OCI-LY7 (cell line): ENCODE data around the gene PPP1R3G. TPM values are rescaled to one million over a fixed set of nuclear protein-coding genes. Genes with fewer than 3 reads are reported as not detected.

Experiments
- BruUV-seq: library from RNA; stranded (reverse); fragments of 400-500 nt; replicated peaks from 2 replicates; lab custom pipeline; 2021; lab: Mats Ljungman, UMichigan
- CTCF ChIA-PET: fragments of 300-600 bp; sonication (Branson Sonifier 250); formaldehyde crosslinking; loops from one replicate; lab custom pipeline; 2022; ENCODE audit warnings: antibody characterized with exemption; ENCODE audit not compliant: unreplicated experiment; lab: Charles Lee
- POLR2A ChIA-PET: fragments of 300-600 bp; sonication (Branson Sonifier 250); formaldehyde crosslinking; loops from one replicate; lab custom pipeline; 2022; ENCODE audit warnings: antibody characterized with exemption; lab: Charles Lee
- DNase-seq: peaks from one replicate; pipeline ENCODE4 v3.0.0-alpha.2; 2015; ENCODE audit warnings: low spot score
- H2AFZ ChIP-seq: fragments of 200-600 bp; sonication (generic), shearing (Covaris generic); 2 replicates; pipeline ENCODE4 v1.6.1; 2014; ENCODE audit warnings: mild to moderate bottlenecking, antibody characterized with exemption, low read length, moderate library complexity
- H3K27ac ChIP-seq: fragments of 200-600 bp; sonication (generic); 2 replicates; pipeline ENCODE4 v1.5.1; 2014; ENCODE audit warnings: mixed run types, low read depth, mild to moderate bottlenecking, moderate library complexity, low read length, inconsistent platforms; ENCODE audit not compliant: poor library complexity, severe bottlenecking
- H3K36me3 ChIP-seq: fragments of 200-600 bp; sonication (generic); 2 replicates; pipeline ENCODE4 v1.6.1; 2014; ENCODE audit warnings: mild to moderate bottlenecking, antibody characterized with exemption, low read length, moderate library complexity, mixed read lengths; ENCODE audit not compliant: insufficient read depth
- H3K4me1 ChIP-seq: fragments of 200-600 bp; sonication (generic); 2 replicates; pipeline ENCODE4 v1.5.1; 2014; ENCODE audit warnings: mild to moderate bottlenecking, low read length; ENCODE audit not compliant: insufficient read depth, poor library complexity, severe bottlenecking
- H3K4me2 ChIP-seq: fragments of 200-600 bp; sonication (generic); 2 replicates; pipeline ENCODE4 v1.6.1; 2014; ENCODE audit warnings: mild to moderate bottlenecking, low read length
- H3K4me3 ChIP-seq: fragments of 200-600 bp; sonication (generic); 2 replicates; pipeline ENCODE4 v1.5.1; 2014; ENCODE audit warnings: mild to moderate bottlenecking, low read depth, low read length; ENCODE audit not compliant: poor library complexity, severe bottlenecking
- H3K79me2 ChIP-seq: fragments of 200-600 bp; sonication (generic); 2 replicates; pipeline ENCODE4 v1.6.1; 2016; ENCODE audit warnings: low read depth, mild to moderate bottlenecking, low read length, moderate library complexity, mixed read lengths; ENCODE audit not compliant: insufficient read depth
- H3K9me2 ChIP-seq: fragments of 200-600 bp; sonication (generic); 2 replicates; pipeline ENCODE4 v1.6.1; 2016; ENCODE audit warnings: mild to moderate bottlenecking, low read length, mixed read lengths; ENCODE audit not compliant: insufficient read depth
- H3K9me3 ChIP-seq: fragments of 200-600 bp; sonication (generic); 2 replicates; pipeline ENCODE4 v1.6.1; 2014; ENCODE audit warnings: mild to moderate bottlenecking, mixed run types, low read length, mixed read lengths
- H4K20me1 ChIP-seq: fragments of 200-600 bp; sonication (generic); 2 replicates; pipeline ENCODE4 v1.6.1; 2014; ENCODE audit warnings: mild to moderate bottlenecking, antibody characterized with exemption, low read length, moderate library complexity, mixed read lengths; ENCODE audit not compliant: insufficient read depth
- CTCF ChIP-seq: fragments of 200-600 bp; sonication (generic); conservative IDR thresholded peaks from 2 replicates; pipeline ENCODE4 v1.5.1; 2014; ENCODE audit warnings: mild to moderate bottlenecking, antibody characterized with exemption, low read length, moderate library complexity, mixed read lengths
- EZH2phosphoT487 ChIP-seq: fragments of 200-600 bp; sonication (generic); IDR thresholded peaks from 2 replicates; pipeline ENCODE4 v1.6.1; 2018; ENCODE audit warnings: low read depth, borderline replicate concordance, mild to moderate bottlenecking, mixed run types, antibody characterized with exemption, low read length, moderate library complexity, mixed read lengths
- intact Hi-C: fragments of 100-400 bp; cut with micrococcal nuclease; formaldehyde crosslinking; loops from one replicate; pipeline ENCODE4 v1.10.0; 2022; ENCODE audit not compliant: unreplicated experiment
- total RNA-seq, 2 experiments: library from RNA; depleted of rRNA in 1 of 2; stranded (reverse); fragments of >200 nt in 1 of 2; shearing (Covaris generic) in 1 of 2; gene quantifications; 2 replicates each; pipeline ENCODE4 v1.2.3, GENCODE V29; 2014 to 2022

Gene PPP1R3G
- total RNA-seq, 2 experiments from 2014 or later = 0.10 to 0.13 TPM

DNA sequence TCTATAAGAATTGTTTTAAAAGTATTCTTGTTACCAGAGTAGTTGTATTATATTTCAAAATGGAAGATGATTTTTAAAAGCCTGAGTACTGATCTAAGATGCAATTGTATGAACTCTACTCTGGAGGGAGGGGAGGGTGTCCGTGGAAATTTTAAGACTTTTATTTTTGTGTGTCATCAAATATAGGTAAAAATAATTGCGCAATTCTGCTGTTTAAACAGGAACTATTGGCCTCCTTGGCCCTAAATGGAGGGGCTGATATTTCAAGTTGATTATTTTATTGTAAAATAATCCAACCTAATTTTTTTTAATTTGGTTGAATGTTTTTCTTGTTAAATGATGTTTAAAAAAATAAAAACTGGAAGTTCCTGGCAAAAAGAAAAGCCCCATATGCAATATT is 43.2 kb upstream of the PPP1R3G start:
- ChIA-PET CTCF (no interaction called here), POLR2A (no interaction called here)
- no peak overlapping the region for H3K27ac ChIP-seq
- H3K9me3 ChIP-seq = no peaks in the 10 kb centered on the region
- H4K20me1 ChIP-seq = no peaks in the 10 kb centered on the region
- no TSS peak for BruUV-seq
- no peak for DNase-seq
- intact Hi-C loops = no loop called here
- H3K4me1 ChIP-seq = no peaks in the 10 kb centered on the region
- no peak overlapping the region for H2AFZ ChIP-seq
- TF ChIP-seq EZH2phosphoT487 (no peak), CTCF (no peak)
- H3K4me2 ChIP-seq = no peak overlapping the region
- no peaks in the 10 kb centered on the region for H3K9me2 ChIP-seq
- H3K4me3 ChIP-seq = no peak overlapping the region
- no peaks in the 10 kb centered on the region for H3K36me3 ChIP-seq
- H3K79me2 ChIP-seq = no peaks in the 10 kb centered on the region

GRCh38 chr6:5042436-5042835 is 42.7 kb upstream of the PPP1R3G start:
- Histone ChIP-seq H2AFZ (no peak overlapping the region), H3K9me2 (no peaks in the 10 kb centered on the region), H3K27ac (no peak overlapping the region), H3K79me2 (no peaks in the 10 kb centered on the region), H3K4me1 (no peaks in the 10 kb centered on the region), H3K4me2 (no peak overlapping the region), H3K36me3 (no peaks in the 10 kb centered on the region), H4K20me1 (no peaks in the 10 kb centered on the region), H3K9me3 (no peaks in the 10 kb centered on the region), H3K4me3 (no peak overlapping the region)
- TF ChIP-seq EZH2phosphoT487 (no peak), CTCF (no peak)
- intact Hi-C loops = no loop called here
- CTCF ChIA-PET = no interaction called here
- no TSS peak for BruUV-seq
- no peak for DNase-seq
- POLR2A ChIA-PET = no interaction called here

GRCh38 chr6:5044866-5045265 is 40.3 kb upstream of the PPP1R3G start:
- no peaks in the 10 kb centered on the region for H3K79me2 ChIP-seq
- no peak overlapping the region for H3K4me3 ChIP-seq
- no peak overlapping the region for H3K27ac ChIP-seq
- DNase-seq = no peak
- BruUV-seq = no TSS peak
- no peak for TF ChIP-seq CTCF
- no peak for TF ChIP-seq EZH2phosphoT487
- intact Hi-C loops = no loop called here
- ChIA-PET POLR2A (no interaction called here), CTCF (no interaction called here)
- H3K36me3 ChIP-seq = no peaks in the 10 kb centered on the region
- H2AFZ ChIP-seq = no peak overlapping the region
- H4K20me1 ChIP-seq = no peaks in the 10 kb centered on the region
- H3K4me2 ChIP-seq = no peak overlapping the region
- no peaks in the 10 kb centered on the region for H3K4me1 ChIP-seq
- H3K9me2 ChIP-seq = no peaks in the 10 kb centered on the region
- H3K9me3 ChIP-seq = no peaks in the 10 kb centered on the region
